Measurements from ENCODE around the gene SPTBN2. TPM values are rescaled to one million over a fixed set of nuclear protein-coding genes. Genes with fewer than 3 reads are reported as not detected.

SPTBN2 gene
- total RNA-seq, 1 experiment from 2014 or later: 7.3 TPM

- no TSS peak for BruUV-seq (replicated peaks)
- in situ Hi-C loops (cut with HindIII; ENCODE audit: low pct_unique_long_range_greater_than_20kb, low sequenced_read_pairs) (no loop called here), intact Hi-C loops (cut with micrococcal nuclease; ENCODE audit: unreplicated experiment) (loop anchor here (10.0 kb wide), 1 partner anchor 52 kb away; a partner anchor contains a TSS)
- no peaks in the 10 kb centered on the region for H3K36me3 ChIP-seq (ENCODE audit: control insufficient read depth, insufficient read depth, low read length)
- ChIA-PET CTCF (interaction anchor here (0.7 to 1.4 kb wide), 3 partner anchors 136 to 141 kb away, joined by 3 to 5 read pairs (median 4); no protein-coding TSS in a partner anchor), POLR2A (no interaction called here)
- H3K9me3 ChIP-seq (ENCODE audit: control insufficient read depth, insufficient read depth, low read depth, low read length): no peaks in the 10 kb centered on the region
- no peak overlapping the region for H3K4me3 ChIP-seq (ENCODE audit: low read depth in 2 of 2, low read length in 2 of 2)
- H3K4me1 ChIP-seq (ENCODE audit: control insufficient read depth, insufficient read depth, low read length): no peaks in the 10 kb centered on the region
- DNase-seq (ENCODE audit: low read depth, low spot score) (no peak), ATAC-seq (no peak)
- H3K27me3 ChIP-seq (ENCODE audit: control insufficient read depth, insufficient read depth, low read length): no peaks in the 10 kb centered on the region
- no peak overlapping the region for H3K27ac ChIP-seq (ENCODE audit: low read length)
- TF ChIP-seq, protein P1, sequence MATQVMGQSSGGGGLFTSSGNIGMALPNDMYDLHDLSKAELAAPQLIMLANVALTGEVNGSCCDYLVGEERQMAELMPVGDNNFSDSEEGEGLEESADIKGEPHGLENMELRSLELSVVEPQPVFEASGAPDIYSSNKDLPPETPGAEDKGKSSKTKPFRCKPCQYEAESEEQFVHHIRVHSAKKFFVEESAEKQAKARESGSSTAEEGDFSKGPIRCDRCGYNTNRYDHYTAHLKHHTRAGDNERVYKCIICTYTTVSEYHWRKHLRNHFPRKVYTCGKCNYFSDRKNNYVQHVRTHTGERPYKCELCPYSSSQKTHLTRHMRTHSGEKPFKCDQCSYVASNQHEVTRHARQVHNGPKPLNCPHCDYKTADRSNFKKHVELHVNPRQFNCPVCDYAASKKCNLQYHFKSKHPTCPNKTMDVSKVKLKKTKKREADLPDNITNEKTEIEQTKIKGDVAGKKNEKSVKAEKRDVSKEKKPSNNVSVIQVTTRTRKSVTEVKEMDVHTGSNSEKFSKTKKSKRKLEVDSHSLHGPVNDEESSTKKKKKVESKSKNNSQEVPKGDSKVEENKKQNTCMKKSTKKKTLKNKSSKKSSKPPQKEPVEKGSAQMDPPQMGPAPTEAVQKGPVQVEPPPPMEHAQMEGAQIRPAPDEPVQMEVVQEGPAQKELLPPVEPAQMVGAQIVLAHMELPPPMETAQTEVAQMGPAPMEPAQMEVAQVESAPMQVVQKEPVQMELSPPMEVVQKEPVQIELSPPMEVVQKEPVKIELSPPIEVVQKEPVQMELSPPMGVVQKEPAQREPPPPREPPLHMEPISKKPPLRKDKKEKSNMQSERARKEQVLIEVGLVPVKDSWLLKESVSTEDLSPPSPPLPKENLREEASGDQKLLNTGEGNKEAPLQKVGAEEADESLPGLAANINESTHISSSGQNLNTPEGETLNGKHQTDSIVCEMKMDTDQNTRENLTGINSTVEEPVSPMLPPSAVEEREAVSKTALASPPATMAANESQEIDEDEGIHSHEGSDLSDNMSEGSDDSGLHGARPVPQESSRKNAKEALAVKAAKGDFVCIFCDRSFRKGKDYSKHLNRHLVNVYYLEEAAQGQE (IDR thresholded peaks at IDR 0.05; ENCODE audit: insufficient read depth in 1 of 2, low read depth in 2 of 2, low read length in 1 of 2): no peak
- TF ChIP-seq SIN3A (IDR thresholded peaks at IDR 0.05; ENCODE audit: borderline replicate concordance, insufficient read depth, low read depth, low read length): no peak
- no peak for TF ChIP-seq TCF7L2 (IDR thresholded peaks at IDR 0.05; ENCODE audit: low read depth, low read length)
- TF ChIP-seq POLR2AphosphoS5 (IDR thresholded peaks at IDR 0.05; ENCODE audit: low read depth, low read length): no peak
- TF ChIP-seq, protein P2, sequence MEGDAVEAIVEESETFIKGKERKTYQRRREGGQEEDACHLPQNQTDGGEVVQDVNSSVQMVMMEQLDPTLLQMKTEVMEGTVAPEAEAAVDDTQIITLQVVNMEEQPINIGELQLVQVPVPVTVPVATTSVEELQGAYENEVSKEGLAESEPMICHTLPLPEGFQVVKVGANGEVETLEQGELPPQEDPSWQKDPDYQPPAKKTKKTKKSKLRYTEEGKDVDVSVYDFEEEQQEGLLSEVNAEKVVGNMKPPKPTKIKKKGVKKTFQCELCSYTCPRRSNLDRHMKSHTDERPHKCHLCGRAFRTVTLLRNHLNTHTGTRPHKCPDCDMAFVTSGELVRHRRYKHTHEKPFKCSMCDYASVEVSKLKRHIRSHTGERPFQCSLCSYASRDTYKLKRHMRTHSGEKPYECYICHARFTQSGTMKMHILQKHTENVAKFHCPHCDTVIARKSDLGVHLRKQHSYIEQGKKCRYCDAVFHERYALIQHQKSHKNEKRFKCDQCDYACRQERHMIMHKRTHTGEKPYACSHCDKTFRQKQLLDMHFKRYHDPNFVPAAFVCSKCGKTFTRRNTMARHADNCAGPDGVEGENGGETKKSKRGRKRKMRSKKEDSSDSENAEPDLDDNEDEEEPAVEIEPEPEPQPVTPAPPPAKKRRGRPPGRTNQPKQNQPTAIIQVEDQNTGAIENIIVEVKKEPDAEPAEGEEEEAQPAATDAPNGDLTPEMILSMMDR (IDR thresholded peaks at IDR 0.05): no peak
Measured at GRCh38 chr11:66692871-66693331, 36.1 kb downstream of the SPTBN2 start.

GRCh38 chr11:66692446-66692845 is 36.6 kb downstream of the SPTBN2 start:
- ChIA-PET CTCF (interaction anchor here (0.9 kb wide), 1 partner anchor 141 kb away, joined by 5 read pairs; no protein-coding TSS in a partner anchor), POLR2A (no interaction called here)
- DNase-seq (ENCODE audit: low read depth, low spot score): no peak
- in situ Hi-C loops (cut with HindIII; ENCODE audit: low pct_unique_long_range_greater_than_20kb, low sequenced_read_pairs): no loop called here
- no peak for TF ChIP-seq TCF7L2 (IDR thresholded peaks at IDR 0.05; ENCODE audit: low read depth, low read length)
- TF ChIP-seq, protein P2 (IDR thresholded peaks at IDR 0.05): no peak
- no peak for TF ChIP-seq SIN3A (IDR thresholded peaks at IDR 0.05; ENCODE audit: borderline replicate concordance, insufficient read depth, low read depth, low read length)
- no peak for TF ChIP-seq POLR2AphosphoS5 (IDR thresholded peaks at IDR 0.05; ENCODE audit: low read depth, low read length)
- TF ChIP-seq, protein P1 (IDR thresholded peaks at IDR 0.05; ENCODE audit: insufficient read depth in 1 of 2, low read depth in 2 of 2, low read length in 1 of 2): no peak
- no peak for ATAC-seq
- Histone ChIP-seq H3K36me3 (ENCODE audit: control insufficient read depth, insufficient read depth, low read length) (no peaks in the 10 kb centered on the region), H3K4me3 (ENCODE audit: low read depth in 2 of 2, low read length in 2 of 2) (no peak overlapping the region), H3K4me1 (ENCODE audit: control insufficient read depth, insufficient read depth, low read length) (no peaks in the 10 kb centered on the region), H3K27me3 (ENCODE audit: control insufficient read depth, insufficient read depth, low read length) (no peaks in the 10 kb centered on the region), H3K27ac (ENCODE audit: low read length) (no peak overlapping the region), H3K9me3 (ENCODE audit: control insufficient read depth, insufficient read depth, low read depth, low read length) (no peaks in the 10 kb centered on the region)
- intact Hi-C loops (cut with micrococcal nuclease; ENCODE audit: unreplicated experiment): loop anchor here (10.0 kb wide), 1 partner anchor 52 kb away; a partner anchor contains a TSS
- BruUV-seq (replicated peaks): no TSS peak
